Prostate gland (tissue), 2 donors: ENCODE results near the gene THAP7.
"Not testable (repeated sequence)": the region's sequence is repeated elsewhere in the genome, so short reads cannot be mapped to it uniquely, and the experiment has no call there.

Experiments
- CTCF ChIP-seq, 4 experiments: fragments of 200-600 bp in 2 of 4; fragments of 450-650 bp in 2 of 4; sonication (generic) in 2 of 4; IDR thresholded peaks; 1 replicate in 3 of 4; 2 replicates in 1 of 4; pipeline ENCODE4 v1.5.1; 2016 to 2019; ENCODE audit warnings: antibody characterized with exemption in 4 of 4, mild to moderate bottlenecking in 2 of 4, moderate library complexity in 2 of 4
- POLR2A ChIP-seq: fragments of 450-650 bp; IDR thresholded peaks from one replicate; pipeline ENCODE4 v1.6.1; 2016; ENCODE audit warnings: antibody characterized with exemption, mild to moderate bottlenecking

GRCh38 chr22:21009208-21009607 is 7.3 kb upstream of the THAP7 start:
- TF ChIP-seq POLR2A; CTCF (IDR thresholded peaks at IDR 0.05): not testable (repeated sequence)
